ENCODE data around the gene HAGHL. TPM values are rescaled to one million over a fixed set of nuclear protein-coding genes. Genes with fewer than 3 reads are reported as not detected.

The HAGHL gene
- total RNA-seq, 1 experiment from 2014 or later: 6.8 TPM

- POLR2A ChIA-PET: no interaction called here
- no peak for DNase-seq
- CTCF ChIA-PET: interaction anchor here (0.6 kb wide), 1 partner anchor 395 kb away, joined by 3 read pairs; no protein-coding TSS in a partner anchor
- TF ChIP-seq CTCF (IDR thresholded peaks at IDR 0.05; ENCODE audit: insufficient read depth in 1 of 2, low read depth in 1 of 2, low read length in 1 of 2, severe bottlenecking in 1 of 2, unreplicated experiment in 1 of 2): no peak
- no TSS peak for BruUV-seq (replicated peaks)
- intact Hi-C loops (cut with micrococcal nuclease; ENCODE audit: unreplicated experiment): no loop called here
- Histone ChIP-seq H3K9me3 (no peaks in the 10 kb centered on the region), H3K4me3 (ENCODE audit: low read depth, low read length) (no peak overlapping the region), H3K36me3 (ENCODE audit: control insufficient read depth, insufficient read depth, low read length) (no peaks in the 10 kb centered on the region), H3K4me1 (0 out of 2 replicates have a peak, but pooled peaks cover 5% of the 10 kb centered on the region), H3K27me3 (replicated peaks; ENCODE audit: control insufficient read depth, insufficient read depth, low read length) (no peaks in the 10 kb centered on the region)
- no peaks in the 10 kb centered on the region for H3K36me3 Mint-ChIP-seq (ENCODE audit: insufficient read depth, unreplicated experiment)
- no peaks in the 10 kb centered on the region for H3K4me1 Mint-ChIP-seq (ENCODE audit: low read depth, unreplicated experiment)
- H3K27ac Mint-ChIP-seq (ENCODE audit: unreplicated experiment): no peak overlapping the region
- no peaks in the 10 kb centered on the region for H3K9me3 Mint-ChIP-seq (ENCODE audit: unreplicated experiment)
- no peak overlapping the region for H3K4me3 Mint-ChIP-seq (ENCODE audit: unreplicated experiment)
- H3K27me3 Mint-ChIP-seq (ENCODE audit: insufficient read depth, unreplicated experiment): no peaks in the 10 kb centered on the region
These were observed 40.1 kb downstream of the HAGHL start for GRCh38 chr16:766820-767640.

- no peaks in the 10 kb centered on the region for H3K27me3 Mint-ChIP-seq (ENCODE audit: insufficient read depth, unreplicated experiment)
- ChIA-PET POLR2A (no interaction called here), CTCF (no interaction called here)
- no peak overlapping the region for H3K4me3 Mint-ChIP-seq (ENCODE audit: unreplicated experiment)
- no peak for TF ChIP-seq CTCF (IDR thresholded peaks at IDR 0.05; ENCODE audit: insufficient read depth in 1 of 2, low read depth in 1 of 2, low read length in 1 of 2, severe bottlenecking in 1 of 2, unreplicated experiment in 1 of 2)
- Histone ChIP-seq H3K27me3 (replicated peaks; ENCODE audit: control insufficient read depth, insufficient read depth, low read length) (no peaks in the 10 kb centered on the region), H3K4me3 (ENCODE audit: low read depth, low read length) (no peak overlapping the region), H3K4me1 (0 out of 2 replicates have a peak, but pooled peaks cover 2% of the 10 kb centered on the region), H3K36me3 (ENCODE audit: control insufficient read depth, insufficient read depth, low read length) (no peaks in the 10 kb centered on the region), H3K9me3 (no peaks in the 10 kb centered on the region)
- H3K36me3 Mint-ChIP-seq (ENCODE audit: insufficient read depth, unreplicated experiment): no peaks in the 10 kb centered on the region
- H3K9me3 Mint-ChIP-seq (ENCODE audit: unreplicated experiment): no peaks in the 10 kb centered on the region
- H3K27ac Mint-ChIP-seq (ENCODE audit: unreplicated experiment): no peak overlapping the region
- intact Hi-C loops (cut with micrococcal nuclease; ENCODE audit: unreplicated experiment): no loop called here
- no TSS peak for BruUV-seq (replicated peaks)
- no peak for DNase-seq
- no peaks in the 10 kb centered on the region for H3K4me1 Mint-ChIP-seq (ENCODE audit: low read depth, unreplicated experiment)
These were observed 40.9 kb downstream of the HAGHL start for GRCh38 chr16:767743-768235.

- Mint-ChIP-seq H3K9me3 (ENCODE audit: unreplicated experiment) (no peaks in the 10 kb centered on the region), H3K36me3 (ENCODE audit: insufficient read depth, unreplicated experiment) (no peaks in the 10 kb centered on the region), H3K4me3 (ENCODE audit: unreplicated experiment) (no peak overlapping the region), H3K27me3 (ENCODE audit: insufficient read depth, unreplicated experiment) (no peaks in the 10 kb centered on the region), H3K4me1 (ENCODE audit: low read depth, unreplicated experiment) (no peaks in the 10 kb centered on the region), H3K27ac (ENCODE audit: unreplicated experiment) (no peak overlapping the region)
- intact Hi-C loops (cut with micrococcal nuclease; ENCODE audit: unreplicated experiment): no loop called here
- ChIA-PET POLR2A (no interaction called here), CTCF (no interaction called here)
- H3K4me1 ChIP-seq: 0 out of 2 replicates have a peak, but pooled peaks cover 2% of the 10 kb centered on the region
- no peaks in the 10 kb centered on the region for H3K36me3 ChIP-seq (ENCODE audit: control insufficient read depth, insufficient read depth, low read length)
- no peaks in the 10 kb centered on the region for H3K9me3 ChIP-seq
- DNase-seq: no peak
- no peaks in the 10 kb centered on the region for H3K27me3 ChIP-seq (replicated peaks; ENCODE audit: control insufficient read depth, insufficient read depth, low read length)
- no peak for TF ChIP-seq CTCF (IDR thresholded peaks at IDR 0.05; ENCODE audit: insufficient read depth in 1 of 2, low read depth in 1 of 2, low read length in 1 of 2, severe bottlenecking in 1 of 2, unreplicated experiment in 1 of 2)
- no peak overlapping the region for H3K4me3 ChIP-seq (ENCODE audit: low read depth, low read length)
- BruUV-seq (replicated peaks): no TSS peak
These were observed 41.5 kb downstream of the HAGHL start for GRCh38 chr16:768428-768827.
